T-helper 9 cell (primary cell): ENCODE results near the gene HTR3C.
A peak's percentile ranks its signal among the peaks of the same experiment; 100 is the strongest.
"Not testable (repeated sequence)": the region's sequence is repeated elsewhere in the genome, so short reads cannot be mapped to it uniquely, and the experiment has no call there.

Source experiments
- DNase-seq: peaks from one replicate; pipeline ENCODE4 v3.0.0-alpha.2; 2020
- total RNA-seq, 2 donors: gene quantifications; one replicate each; lab custom pipeline; 2026; lab: John Stamatoyannopoulos, UW

HTR3C gene
- total RNA-seq: 0 reads per million in 2 donors

- DNase-seq: no peak
Observed at GRCh38 chr3:184052767-184053166, at the start of gene HTR3C. Gene HTR3C (plus strand): TSS chr3:184053047. CDS start chr3:184053081, 34 bp downstream.

GRCh38 chr3:184003187-184003967, 49.5 kb upstream of the HTR3C start:
- no peak for DNase-seq

GRCh38 chr3:184004476-184004875, 48.4 kb upstream of the HTR3C start:
- no peak for DNase-seq

GRCh38 chr3:184005941-184006507, 46.8 kb upstream of the HTR3C start:
- no peak for DNase-seq

- DNase-seq: not testable (repeated sequence)
Observed at GRCh38 chr3:184007143-184007813, 45.6 kb upstream of the HTR3C start.

GRCh38 chr3:184008161-184008560, 44.7 kb upstream of the HTR3C start:
- no peak for DNase-seq

GRCh38 chr3:184011230-184011876, 41.5 kb upstream of the HTR3C start:
- DNase-seq: no peak

GRCh38 chr3:184011937-184012889, 40.6 kb upstream of the HTR3C start:
- DNase-seq: no peak

GRCh38 chr3:184015381-184016019, 37.3 kb upstream of the HTR3C start:
- DNase-seq: no peak

GRCh38 chr3:184016169-184016570, 36.7 kb upstream of the HTR3C start:
- no peak for DNase-seq

GRCh38 chr3:184016811-184017671, 35.8 kb upstream of the HTR3C start:
- peak; percentile 41 for DNase-seq

- DNase-seq: peak; percentile 67
Observed at GRCh38 chr3:184017672-184018423, 35.0 kb upstream of the HTR3C start, which contains the start of gene ABCC5. Gene ABCC5 (minus strand): TSS chr3:184017884. CDS start chr3:184014392, 3,492 bp downstream.

- no peak for DNase-seq
Observed at GRCh38 chr3:184018424-184018973, 34.3 kb upstream of the HTR3C start.

GRCh38 chr3:184022323-184022722, 30.5 kb upstream of the HTR3C start:
- no peak for DNase-seq

- DNase-seq: not testable (repeated sequence)
Observed at GRCh38 chr3:184025256-184025655, 27.6 kb upstream of the HTR3C start.

GRCh38 chr3:184028275-184028890, 24.5 kb upstream of the HTR3C start:
- not testable (repeated sequence) for DNase-seq

GRCh38 chr3:184029443-184029842, 23.4 kb upstream of the HTR3C start:
- no peak for DNase-seq

- no peak for DNase-seq
Observed at GRCh38 chr3:184030536-184030935, 22.3 kb upstream of the HTR3C start.
